HG03457 (cell line): ENCODE results near the gene PRKN.
"Not testable (repeated sequence)": the region's sequence is repeated elsewhere in the genome, so short reads cannot be mapped to it uniquely, and the experiment has no call there.

Experiments used
- ATAC-seq: cut with Tn5 transposase; IDR thresholded peaks from one replicate; pipeline ENCODE4 v1.9.1; 2021; ENCODE audit warnings: moderate number of reproducible peaks; ENCODE audit not compliant: unreplicated experiment

The PRKN gene

GRCh38 chr6:161354276-161354840, 1373.2 kb downstream of the PRKN start:
- no peak for ATAC-seq

- ATAC-seq: no peak
These were observed 1374.4 kb downstream of the PRKN start for GRCh38 chr6:161353208-161353613.

GRCh38 chr6:161351858-161352257, 1375.7 kb downstream of the PRKN start:
- no peak for ATAC-seq

- no peak for ATAC-seq
These were observed 1377.7 kb downstream of the PRKN start for GRCh38 chr6:161349886-161350285.

GRCh38 chr6:161348628-161348994, 1379.0 kb downstream of the PRKN start:
- no peak for ATAC-seq

- ATAC-seq: no peak
These were observed 1379.5 kb downstream of the PRKN start for GRCh38 chr6:161347988-161348627.

GRCh38 chr6:161347125-161347524, 1380.4 kb downstream of the PRKN start:
- no peak for ATAC-seq

- no peak for ATAC-seq
These were observed 1380.8 kb downstream of the PRKN start for GRCh38 chr6:161346717-161347116.

- no peak for ATAC-seq
These were observed 1382.9 kb downstream of the PRKN start for GRCh38 chr6:161344626-161345025.

GRCh38 chr6:161342039-161342438, 1385.5 kb downstream of the PRKN start:
- no peak for ATAC-seq

- ATAC-seq: no peak
These were observed 1385.9 kb downstream of the PRKN start for GRCh38 chr6:161341638-161342037.

- no peak for ATAC-seq
These were observed 1389.6 kb downstream of the PRKN start for GRCh38 chr6:161338015-161338414.

GRCh38 chr6:161336479-161336878, 1391.1 kb downstream of the PRKN start:
- ATAC-seq: no peak

GRCh38 chr6:161333410-161333809, 1394.2 kb downstream of the PRKN start:
- ATAC-seq: no peak

- not testable (repeated sequence) for ATAC-seq
These were observed 1396.0 kb downstream of the PRKN start for GRCh38 chr6:161331402-161332081.

- no peak for ATAC-seq
These were observed 1400.1 kb downstream of the PRKN start for GRCh38 chr6:161327360-161327953.

- no peak for ATAC-seq
These were observed 1408.3 kb downstream of the PRKN start for GRCh38 chr6:161319231-161319630.

GRCh38 chr6:161318456-161318855, 1409.1 kb downstream of the PRKN start:
- no peak for ATAC-seq

- no peak for ATAC-seq
These were observed 1411.0 kb downstream of the PRKN start for GRCh38 chr6:161316531-161316930.

GRCh38 chr6:161315246-161315917, 1412.2 kb downstream of the PRKN start:
- ATAC-seq: not testable (repeated sequence)

GRCh38 chr6:161314541-161315245, 1412.9 kb downstream of the PRKN start:
- ATAC-seq: not testable (repeated sequence)
